HG03439 (cell line): Measurements from ENCODE around the gene ST6GALNAC5.

Source experiments
- ATAC-seq: cut with Tn5 transposase; IDR thresholded peaks from one replicate; pipeline ENCODE4 v1.9.1; 2021; ENCODE audit warnings: mild to moderate bottlenecking, moderate library complexity; ENCODE audit not compliant: unreplicated experiment

ST6GALNAC5 gene

GRCh38 chr1:77096496-77097255, 229.4 kb downstream of the ST6GALNAC5 start:
- ATAC-seq, result no peak

- no peak for ATAC-seq
Observed at GRCh38 chr1:77100875-77101274, 233.6 kb downstream of the ST6GALNAC5 start.

GRCh38 chr1:77103486-77103885, 236.2 kb downstream of the ST6GALNAC5 start:
- no peak for ATAC-seq

GRCh38 chr1:77104672-77105071, 237.4 kb downstream of the ST6GALNAC5 start:
- ATAC-seq, result no peak
